ENCODE results near the gene FRMPD4. TPM values are rescaled to one million over a fixed set of nuclear protein-coding genes. Genes with fewer than 3 reads are reported as not detected.

Gene FRMPD4
- polyA plus RNA-seq, 10 donors, result 0.31 to 1.6 (median 0.68) TPM

- DNase-seq, result no peak
Observed at GRCh38 chrX:12426420-12426819, 288.1 kb downstream of the FRMPD4 start.

- DNase-seq, result no peak
Observed at GRCh38 chrX:12434493-12434892, 296.2 kb downstream of the FRMPD4 start.

- DNase-seq, result no peak
Observed at GRCh38 chrX:12439416-12439815, 301.1 kb downstream of the FRMPD4 start.

- no peak for DNase-seq
Observed at GRCh38 chrX:12440246-12440645, 302.0 kb downstream of the FRMPD4 start.

- DNase-seq, result peak in 2 of 3 donors; percentile 39 to 74
Observed at GRCh38 chrX:12441381-12442128, 303.3 kb downstream of the FRMPD4 start.

GRCh38 chrX:12443534-12444098, 305.3 kb downstream of the FRMPD4 start:
- no peak for DNase-seq

GRCh38 chrX:12446342-12447075, 308.2 kb downstream of the FRMPD4 start:
- no peak for DNase-seq

- DNase-seq, result peak in 2 of 3 donors; percentile 21 to 60
Observed at GRCh38 chrX:12447448-12448064, 309.3 kb downstream of the FRMPD4 start.

GRCh38 chrX:12452268-12452667, 314.0 kb downstream of the FRMPD4 start:
- no peak for DNase-seq

GRCh38 chrX:12460929-12461328, 322.7 kb downstream of the FRMPD4 start:
- DNase-seq, result no peak

GRCh38 chrX:12463052-12463451, 324.8 kb downstream of the FRMPD4 start:
- no peak for DNase-seq

GRCh38 chrX:12463873-12464272, 325.6 kb downstream of the FRMPD4 start:
- no peak for DNase-seq

- no peak for DNase-seq
Observed at GRCh38 chrX:12467321-12467720, 329.0 kb downstream of the FRMPD4 start.

- no peak for DNase-seq
Observed at GRCh38 chrX:12469296-12469695, 331.0 kb downstream of the FRMPD4 start.

GRCh38 chrX:12471061-12471460, 332.8 kb downstream of the FRMPD4 start:
- DNase-seq, result no peak

GRCh38 chrX:12480956-12481355, 342.7 kb downstream of the FRMPD4 start:
- no peak for DNase-seq

- no peak for DNase-seq
Observed at GRCh38 chrX:12488220-12488619, 349.9 kb downstream of the FRMPD4 start.

- DNase-seq, result no peak
Observed at GRCh38 chrX:12488771-12489170, 350.5 kb downstream of the FRMPD4 start.

- no peak for DNase-seq
Observed at GRCh38 chrX:12489341-12489740, 351.1 kb downstream of the FRMPD4 start.

- no peak for DNase-seq
Observed at GRCh38 chrX:12494400-12495138, 356.3 kb downstream of the FRMPD4 start.

GRCh38 chrX:12496343-12496742, 358.1 kb downstream of the FRMPD4 start:
- DNase-seq, result no peak

Measured in muscle of back (tissue), 11 donors.